Gastrocnemius medialis (tissue), 4 donors: ENCODE data around the gene DHDDS.

Experiments used
- POLR2A ChIP-seq, 2 donors: fragments of 450-650 bp; IDR thresholded peaks; one replicate each; pipeline ENCODE4 v1.6.1; 2017; ENCODE audit warnings: antibody characterized with exemption in 2 of 2, mild to moderate bottlenecking in 2 of 2, moderate library complexity in 2 of 2
- TF ChIP-seq, protein P1 (sequence below), 5 experiments: fragments of 450-650 bp in 3 of 5; fragments of 200-600 bp in 2 of 5; sonication (generic) in 2 of 5; IDR thresholded peaks in 4 of 5; conservative IDR thresholded peaks in 1 of 5; 1 replicate in 4 of 5; 2 replicates in 1 of 5; pipeline ENCODE4 v1.5.1; 2016 to 2019; ENCODE audit warnings: antibody characterized with exemption in 5 of 5, mild to moderate bottlenecking in 3 of 5, moderate library complexity in 3 of 5

DNA sequence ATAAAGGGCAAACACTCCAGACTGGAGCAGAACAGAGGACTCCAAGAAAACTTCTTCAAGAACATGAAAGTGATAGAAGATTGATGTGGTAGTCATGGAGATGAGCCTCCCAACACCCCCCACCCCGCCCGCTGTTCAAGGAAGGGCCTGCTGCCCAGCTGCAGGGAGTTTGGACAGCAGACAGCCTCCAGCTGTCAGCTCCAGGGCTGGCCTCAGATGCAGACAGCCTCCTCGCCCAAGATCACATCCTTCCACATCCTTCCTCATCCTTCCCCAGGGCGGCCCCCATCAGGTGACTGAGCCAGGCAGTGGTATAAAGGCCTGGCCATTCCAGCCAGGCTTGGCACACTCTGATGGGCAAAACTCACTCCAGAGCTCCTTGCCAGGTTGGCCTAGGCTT lies 64.7 kb downstream of the DHDDS start:
- TF ChIP-seq, protein P1, sequence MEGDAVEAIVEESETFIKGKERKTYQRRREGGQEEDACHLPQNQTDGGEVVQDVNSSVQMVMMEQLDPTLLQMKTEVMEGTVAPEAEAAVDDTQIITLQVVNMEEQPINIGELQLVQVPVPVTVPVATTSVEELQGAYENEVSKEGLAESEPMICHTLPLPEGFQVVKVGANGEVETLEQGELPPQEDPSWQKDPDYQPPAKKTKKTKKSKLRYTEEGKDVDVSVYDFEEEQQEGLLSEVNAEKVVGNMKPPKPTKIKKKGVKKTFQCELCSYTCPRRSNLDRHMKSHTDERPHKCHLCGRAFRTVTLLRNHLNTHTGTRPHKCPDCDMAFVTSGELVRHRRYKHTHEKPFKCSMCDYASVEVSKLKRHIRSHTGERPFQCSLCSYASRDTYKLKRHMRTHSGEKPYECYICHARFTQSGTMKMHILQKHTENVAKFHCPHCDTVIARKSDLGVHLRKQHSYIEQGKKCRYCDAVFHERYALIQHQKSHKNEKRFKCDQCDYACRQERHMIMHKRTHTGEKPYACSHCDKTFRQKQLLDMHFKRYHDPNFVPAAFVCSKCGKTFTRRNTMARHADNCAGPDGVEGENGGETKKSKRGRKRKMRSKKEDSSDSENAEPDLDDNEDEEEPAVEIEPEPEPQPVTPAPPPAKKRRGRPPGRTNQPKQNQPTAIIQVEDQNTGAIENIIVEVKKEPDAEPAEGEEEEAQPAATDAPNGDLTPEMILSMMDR (IDR thresholded peaks at IDR 0.05 in 4 of 5, conservative IDR thresholded peaks at IDR 0.05 in 1 of 5), result no peak
- TF ChIP-seq POLR2A (IDR thresholded peaks at IDR 0.05), result no peak
